Measurements from ENCODE around the gene TSPAN18. TPM values are rescaled to one million over a fixed set of nuclear protein-coding genes. Genes with fewer than 3 reads are reported as not detected.

TSPAN18 gene
- total and polyA plus RNA-seq, 10 of the 15 experiments (the other 5 are each of a cell fraction or from before 2014, with no cell fraction given), result 0.02 to 0.77 (median 0.13) TPM; not detected in 1

DNA sequence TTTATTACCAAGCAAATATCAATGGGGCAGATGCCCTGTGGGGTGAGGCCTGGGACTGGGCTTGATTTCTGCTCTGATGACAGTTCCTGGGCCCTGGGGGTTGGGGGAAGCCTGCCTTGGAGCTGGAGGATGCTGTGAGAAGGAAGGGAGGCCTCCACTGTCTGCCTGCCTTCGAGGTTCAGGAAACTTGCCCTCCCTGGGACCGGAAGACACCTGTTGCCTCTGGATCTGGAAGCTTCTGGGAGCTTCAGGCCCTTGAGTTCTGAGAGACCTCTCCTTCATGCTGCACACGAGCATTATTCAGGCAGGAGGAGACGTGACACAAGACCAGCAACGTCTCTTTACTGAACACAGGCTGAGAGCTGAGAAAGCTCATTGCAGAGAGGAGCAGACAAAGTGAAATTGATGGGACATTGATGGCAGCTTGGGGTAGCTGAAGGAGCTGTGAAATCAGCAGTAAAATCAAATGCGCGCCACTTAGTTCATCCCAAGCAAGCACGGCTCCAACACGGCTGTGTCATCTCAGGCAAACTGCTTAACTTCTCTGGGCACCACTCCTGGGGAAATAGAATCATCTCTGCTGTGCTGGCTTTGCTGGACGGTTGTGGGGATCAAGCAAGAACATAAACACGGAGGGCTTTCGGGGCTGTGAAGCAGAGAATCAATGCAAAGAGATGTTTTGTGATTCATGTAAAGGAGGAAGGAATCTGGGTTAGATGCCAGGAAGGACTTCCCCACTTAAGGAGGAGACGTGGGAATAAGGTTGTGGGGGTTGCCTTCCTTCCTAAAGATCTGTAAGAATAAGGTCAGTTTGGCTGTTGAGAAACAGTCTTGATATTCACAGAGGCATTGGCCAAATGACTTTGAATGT lies 159.4 kb downstream of the TSPAN18 start (continued):
- TF ChIP-seq FOS (IDR thresholded peaks at IDR 0.05; ENCODE audit: borderline replicate concordance, extremely low read depth, insufficient read length) (no peak), EGR1 (IDR thresholded peaks at IDR 0.05; ENCODE audit: borderline replicate concordance in 1 of 2, low read depth in 2 of 2, low read length in 2 of 2) (no peak), KAT2A (conservative IDR thresholded peaks at IDR 0.05; ENCODE audit: control insufficient read depth, low read depth, low read length) (no peak), NFYB (IDR thresholded peaks at IDR 0.05; ENCODE audit: insufficient read depth, low read depth, low read length) (no peak)
- TF ChIP-seq, protein P1, sequence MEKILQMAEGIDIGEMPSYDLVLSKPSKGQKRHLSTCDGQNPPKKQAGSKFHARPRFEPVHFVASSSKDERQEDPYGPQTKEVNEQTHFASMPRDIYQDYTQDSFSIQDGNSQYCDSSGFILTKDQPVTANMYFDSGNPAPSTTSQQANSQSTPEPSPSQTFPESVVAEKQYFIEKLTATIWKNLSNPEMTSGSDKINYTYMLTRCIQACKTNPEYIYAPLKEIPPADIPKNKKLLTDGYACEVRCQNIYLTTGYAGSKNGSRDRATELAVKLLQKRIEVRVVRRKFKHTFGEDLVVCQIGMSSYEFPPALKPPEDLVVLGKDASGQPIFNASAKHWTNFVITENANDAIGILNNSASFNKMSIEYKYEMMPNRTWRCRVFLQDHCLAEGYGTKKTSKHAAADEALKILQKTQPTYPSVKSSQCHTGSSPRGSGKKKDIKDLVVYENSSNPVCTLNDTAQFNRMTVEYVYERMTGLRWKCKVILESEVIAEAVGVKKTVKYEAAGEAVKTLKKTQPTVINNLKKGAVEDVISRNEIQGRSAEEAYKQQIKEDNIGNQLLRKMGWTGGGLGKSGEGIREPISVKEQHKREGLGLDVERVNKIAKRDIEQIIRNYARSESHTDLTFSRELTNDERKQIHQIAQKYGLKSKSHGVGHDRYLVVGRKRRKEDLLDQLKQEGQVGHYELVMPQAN (conservative IDR thresholded peaks at IDR 0.05), result no peak
- TF ChIP-seq, protein P2, sequence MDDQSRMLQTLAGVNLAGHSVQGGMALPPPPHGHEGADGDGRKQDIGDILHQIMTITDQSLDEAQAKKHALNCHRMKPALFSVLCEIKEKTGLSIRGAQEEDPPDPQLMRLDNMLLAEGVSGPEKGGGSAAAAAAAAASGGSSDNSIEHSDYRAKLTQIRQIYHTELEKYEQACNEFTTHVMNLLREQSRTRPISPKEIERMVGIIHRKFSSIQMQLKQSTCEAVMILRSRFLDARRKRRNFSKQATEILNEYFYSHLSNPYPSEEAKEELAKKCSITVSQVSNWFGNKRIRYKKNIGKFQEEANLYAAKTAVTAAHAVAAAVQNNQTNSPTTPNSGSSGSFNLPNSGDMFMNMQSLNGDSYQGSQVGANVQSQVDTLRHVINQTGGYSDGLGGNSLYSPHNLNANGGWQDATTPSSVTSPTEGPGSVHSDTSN (IDR thresholded peaks at IDR 0.05; ENCODE audit: insufficient replicate concordance, low read depth, low read length), result no peak
- TF ChIP-seq, protein P3, sequence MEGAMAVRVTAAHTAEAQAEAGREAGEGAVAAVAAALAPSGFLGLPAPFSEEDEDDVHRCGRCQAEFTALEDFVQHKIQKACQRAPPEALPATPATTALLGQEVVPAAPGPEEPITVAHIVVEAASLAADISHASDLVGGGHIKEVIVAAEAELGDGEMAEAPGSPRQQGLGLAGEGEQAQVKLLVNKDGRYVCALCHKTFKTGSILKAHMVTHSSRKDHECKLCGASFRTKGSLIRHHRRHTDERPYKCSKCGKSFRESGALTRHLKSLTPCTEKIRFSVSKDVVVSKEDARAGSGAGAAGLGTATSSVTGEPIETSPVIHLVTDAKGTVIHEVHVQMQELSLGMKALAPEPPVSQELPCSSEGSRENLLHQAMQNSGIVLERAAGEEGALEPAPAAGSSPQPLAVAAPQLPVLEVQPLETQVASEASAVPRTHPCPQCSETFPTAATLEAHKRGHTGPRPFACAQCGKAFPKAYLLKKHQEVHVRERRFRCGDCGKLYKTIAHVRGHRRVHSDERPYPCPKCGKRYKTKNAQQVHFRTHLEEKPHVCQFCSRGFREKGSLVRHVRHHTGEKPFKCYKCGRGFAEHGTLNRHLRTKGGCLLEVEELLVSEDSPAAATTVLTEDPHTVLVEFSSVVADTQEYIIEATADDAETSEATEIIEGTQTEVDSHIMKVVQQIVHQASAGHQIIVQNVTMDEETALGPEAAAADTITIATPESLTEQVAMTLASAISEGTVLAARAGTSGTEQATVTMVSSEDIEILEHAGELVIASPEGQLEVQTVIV (IDR thresholded peaks at IDR 0.05; ENCODE audit: borderline replicate concordance, partially characterized antibody), result no peak
